Stimulated activated CD4-positive, alpha-beta T cell treated with anti-CD3 and anti-CD28 coated beads, Interleukin-2, amount 100 ng/mL, for 48 hours (primary cell): ENCODE data around the gene XPO6.

ENCODE experiments used
- DNase-seq, 2 donors: peaks; one replicate each; pipeline ENCODE4 v3.0.0-alpha.2; 2020

Gene XPO6

GRCh38 chr16:28059841-28060575 is 151.8 kb downstream of the XPO6 start:
- no peak for DNase-seq

GRCh38 chr16:28058839-28059589 is 152.8 kb downstream of the XPO6 start:
- no peak for DNase-seq

- DNase-seq: no peak
These were observed 153.8 kb downstream of the XPO6 start for GRCh38 chr16:28057949-28058348.

- no peak for DNase-seq
These were observed 158.3 kb downstream of the XPO6 start for GRCh38 chr16:28053461-28053860.

GRCh38 chr16:28052274-28053128 is 159.3 kb downstream of the XPO6 start:
- DNase-seq: no peak

- no peak for DNase-seq
These were observed 160.3 kb downstream of the XPO6 start for GRCh38 chr16:28051486-28051885.
